Peyer's patch (tissue), 4 donors: ENCODE results near the gene KIF1A.

ENCODE experiments used
- POLR2A ChIP-seq, 2 donors: fragments of 450-650 bp; IDR thresholded peaks; one replicate each; pipeline ENCODE4 v1.5.1; 2017; ENCODE audit warnings: antibody characterized with exemption in 2 of 2, mild to moderate bottlenecking in 2 of 2, moderate library complexity in 2 of 2
- TF ChIP-seq, protein P1 (sequence below), 6 experiments: fragments of 450-650 bp in 4 of 6; fragments of 200-600 bp in 2 of 6; sonication (generic) in 1 of 6; IDR thresholded peaks; one replicate each; pipeline ENCODE4 v1.5.1; 2017 to 2019; ENCODE audit warnings: antibody characterized with exemption in 6 of 6, mild to moderate bottlenecking in 3 of 6, moderate library complexity in 1 of 6

GRCh38 chr2:240736281-240737250 is 83.5 kb downstream of the KIF1A start:
- TF ChIP-seq, protein P1, sequence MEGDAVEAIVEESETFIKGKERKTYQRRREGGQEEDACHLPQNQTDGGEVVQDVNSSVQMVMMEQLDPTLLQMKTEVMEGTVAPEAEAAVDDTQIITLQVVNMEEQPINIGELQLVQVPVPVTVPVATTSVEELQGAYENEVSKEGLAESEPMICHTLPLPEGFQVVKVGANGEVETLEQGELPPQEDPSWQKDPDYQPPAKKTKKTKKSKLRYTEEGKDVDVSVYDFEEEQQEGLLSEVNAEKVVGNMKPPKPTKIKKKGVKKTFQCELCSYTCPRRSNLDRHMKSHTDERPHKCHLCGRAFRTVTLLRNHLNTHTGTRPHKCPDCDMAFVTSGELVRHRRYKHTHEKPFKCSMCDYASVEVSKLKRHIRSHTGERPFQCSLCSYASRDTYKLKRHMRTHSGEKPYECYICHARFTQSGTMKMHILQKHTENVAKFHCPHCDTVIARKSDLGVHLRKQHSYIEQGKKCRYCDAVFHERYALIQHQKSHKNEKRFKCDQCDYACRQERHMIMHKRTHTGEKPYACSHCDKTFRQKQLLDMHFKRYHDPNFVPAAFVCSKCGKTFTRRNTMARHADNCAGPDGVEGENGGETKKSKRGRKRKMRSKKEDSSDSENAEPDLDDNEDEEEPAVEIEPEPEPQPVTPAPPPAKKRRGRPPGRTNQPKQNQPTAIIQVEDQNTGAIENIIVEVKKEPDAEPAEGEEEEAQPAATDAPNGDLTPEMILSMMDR (IDR thresholded peaks at IDR 0.05), result no peak
- no peak for TF ChIP-seq POLR2A (IDR thresholded peaks at IDR 0.05)
